ENCODE data around the gene LUC7L3.

DNA sequence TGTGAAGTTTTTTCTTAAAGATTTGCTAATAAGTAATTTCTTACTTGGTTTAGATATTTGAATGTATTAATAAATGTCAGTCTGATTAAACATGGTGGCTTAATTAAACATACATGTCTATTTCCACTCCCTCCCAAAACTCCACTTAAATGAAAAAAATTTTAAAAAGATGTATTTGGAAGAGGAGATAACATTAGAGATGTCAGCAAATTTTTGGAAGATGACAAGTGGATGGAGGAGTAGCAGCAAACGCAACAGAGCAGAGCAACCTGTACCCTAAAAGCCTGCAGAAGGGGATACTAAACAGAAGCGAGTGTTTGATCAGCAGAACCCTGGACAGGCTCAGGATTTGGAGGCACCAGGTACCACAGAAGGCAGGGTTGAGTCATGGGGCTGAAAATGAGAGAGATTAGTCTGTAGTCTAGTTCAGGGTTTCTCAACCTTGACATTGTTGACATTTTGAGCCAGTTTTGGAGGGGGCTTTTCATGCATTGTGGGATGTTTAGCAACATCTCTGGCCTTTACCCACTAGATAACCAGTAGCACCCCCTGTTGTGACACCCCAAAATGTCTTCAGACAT lies 17.8 kb downstream of the LUC7L3 start:
- TF ChIP-seq CTCF (IDR thresholded peaks at IDR 0.05) (no peak), EP300 (IDR thresholded peaks at IDR 0.05; ENCODE audit: low read depth) (no peak), POLR2A (IDR thresholded peaks at IDR 0.05) (no peak), POLR2AphosphoS5 (IDR thresholded peaks at IDR 0.05) (no peak)
